NCI-H460 (cell line): ENCODE measurements around the gene ARFGEF2. TPM values are rescaled to one million over a fixed set of nuclear protein-coding genes. Genes with fewer than 3 reads are reported as not detected.
"Not testable (repeated sequence)": the region's sequence is repeated elsewhere in the genome, so short reads cannot be mapped to it uniquely, and the experiment has no call there.

Experiments used
- DNase-seq: peaks from one replicate; pipeline ENCODE4 v3.0.0-alpha.2; 2016; ENCODE audit warnings: low read depth; ENCODE audit errors: extremely low read depth
- small RNA-seq, 2 experiments: library from RNA; depleted of rRNA; stranded (forward); fragments of <200 nt; gene quantifications; one replicate each; pipeline ENCODE3, GENCODE V24; 2014
- total RNA-seq: library from RNA; depleted of rRNA; stranded (reverse); fragments of >200 nt; shearing (Covaris generic); gene quantifications from 2 replicates; pipeline ENCODE4 v1.2.3, GENCODE V29; 2014; rRNA removed

ARFGEF2 gene
- total RNA-seq, 1 experiment from 2014 or later: 51.0 TPM

- DNase-seq: peak; percentile 93
These were observed 124.8 kb downstream of the ARFGEF2 start, which contains the start of gene CSE1L for GRCh38 chr20:49046087-49046900. Gene CSE1L, plus strand, starts transcription at chr20:49046312. Its CDS starts 12,152 bp downstream, at chr20:49058464.

DNA sequence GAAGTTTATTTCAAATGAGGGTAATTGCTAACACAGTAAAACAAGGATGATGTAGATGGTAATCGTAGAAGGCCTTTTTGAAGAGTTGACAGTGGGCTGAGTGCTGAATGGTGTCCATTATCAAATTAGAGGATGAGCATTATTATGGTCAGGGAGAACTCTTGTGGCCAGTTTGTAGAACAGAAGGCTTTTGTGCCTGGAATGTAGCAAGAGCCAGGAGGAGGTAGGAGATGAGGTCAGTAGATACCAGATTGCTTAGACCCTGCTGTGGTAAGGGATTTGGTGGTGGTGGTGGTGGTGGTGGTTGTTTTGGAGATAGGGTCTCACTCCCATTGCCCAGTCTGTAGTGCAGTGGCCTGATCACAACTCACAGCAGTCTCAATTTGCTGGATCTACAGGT is 130.8 kb downstream of the ARFGEF2 start:
- DNase-seq: no peak

DNA sequence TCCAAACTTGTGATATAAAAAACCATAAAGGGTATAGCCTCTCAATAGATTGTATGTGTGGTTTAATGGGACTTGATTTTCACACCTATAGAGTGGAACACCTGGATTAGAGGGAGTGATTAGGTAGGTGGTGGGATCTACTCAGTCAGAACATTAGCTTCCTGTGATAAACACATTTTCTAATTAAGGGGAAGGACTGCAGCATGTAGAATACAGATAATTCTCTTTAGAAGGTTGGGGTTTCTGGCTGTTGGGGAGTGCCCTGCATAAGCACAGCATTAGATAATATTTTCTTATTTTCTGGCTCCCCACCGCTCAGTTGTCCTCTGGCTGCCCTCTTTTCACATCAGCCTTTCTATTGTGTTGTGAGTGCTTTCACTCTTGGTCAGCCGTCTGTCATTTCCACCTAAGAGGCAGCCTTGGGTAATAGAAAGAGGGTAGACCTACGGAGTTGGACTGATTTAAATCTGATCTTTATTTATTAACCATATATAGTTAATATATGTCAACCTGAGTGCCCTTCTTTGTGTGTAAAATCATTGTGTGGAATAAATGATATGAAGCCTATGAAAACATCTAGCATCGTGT is 132.6 kb downstream of the ARFGEF2 start:
- no peak for DNase-seq

- DNase-seq: no peak
These were observed 141.8 kb downstream of the ARFGEF2 start for GRCh38 chr20:49063279-49063678.

- no peak for DNase-seq
These were observed 153.0 kb downstream of the ARFGEF2 start for GRCh38 chr20:49074521-49074920.

GRCh38 chr20:49078310-49078709 is 156.8 kb downstream of the ARFGEF2 start:
- DNase-seq: no peak

GRCh38 chr20:49082295-49082694 is 160.8 kb downstream of the ARFGEF2 start:
- DNase-seq: not testable (repeated sequence)

Small RNA genes lying within 50 kb of the gene (small RNA-seq; reads per million reads assigned to genes)
- 0.02 to 0.06 reads per million in 2 experiments for gene SNAP23P1

Other genes starting within 250 kb of the ARFGEF2 start
- 0.10 and 0.12 TPM in 2 replicates for gene PREX1, start 93.7 kb upstream of the ARFGEF2 start, total RNA-seq
- 193 and 199 TPM in 2 replicates for gene CSE1L, start 124.6 kb downstream of the ARFGEF2 start, total RNA-seq